ENCODE results near the gene C16orf96. TPM values are rescaled to one million over a fixed set of nuclear protein-coding genes. Genes with fewer than 3 reads are reported as not detected.

Gene C16orf96
- total RNA-seq, 4 donors from 2014 or later = 0.04 to 0.19 (median 0.06) TPM; not detected in 1

GRCh38 chr16:4580250-4580649, 24.1 kb downstream of the C16orf96 start:
- Histone ChIP-seq H3K9me3 (no peaks in the 10 kb centered on the region), H3K4me1 (peaks cover 0 to 9% (median 1%) of the 10 kb centered on the region in 3 donors), H3K27me3 (peaks cover 0 to 3% (median 0%) of the 10 kb centered on the region in 4 donors), H3K36me3 (no peaks in the 10 kb centered on the region), H3K27ac (no peak overlapping the region), H3K4me3 (no peak overlapping the region)
- intact Hi-C loops (cut with DNase I) = no loop called here
- WGBS, 2 donors = 20 to 44% methylated on average over 6 of the region's 6 CpGs
- TF ChIP-seq CTCF (IDR thresholded peaks at IDR 0.05) = no peak
- TF ChIP-seq POLR2A (IDR thresholded peaks at IDR 0.05) = no peak
- no peak for DNase-seq

DNA sequence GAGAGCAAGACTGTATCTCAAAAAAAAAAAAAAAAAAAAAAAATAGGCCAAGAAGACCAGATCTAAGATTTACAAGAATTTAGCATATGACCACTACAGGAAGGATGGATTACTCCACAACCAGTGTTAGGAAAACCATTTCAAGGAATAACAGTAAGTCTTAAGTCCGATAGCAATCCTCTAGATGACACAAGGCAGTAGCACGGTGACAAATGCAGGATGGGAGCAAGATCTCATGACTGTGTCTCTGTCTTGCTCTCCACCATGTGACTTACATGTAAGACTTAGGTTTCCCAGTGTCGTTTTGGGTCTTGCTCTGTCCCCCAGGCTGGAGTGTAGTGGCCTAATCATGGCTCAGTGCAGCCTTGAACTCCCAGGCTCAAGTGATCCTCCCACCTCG, 27.8 kb downstream of the C16orf96 start:
- intact Hi-C loops (cut with DNase I) = no loop called here
- TF ChIP-seq CTCF (IDR thresholded peaks at IDR 0.05) (no peak), POLR2A (IDR thresholded peaks at IDR 0.05) (no peak)
- H3K27ac ChIP-seq = no peak overlapping the region
- no peaks in the 10 kb centered on the region for H3K36me3 ChIP-seq
- H3K4me1 ChIP-seq = peaks cover 0 to 17% (median 5%) of the 10 kb centered on the region in 3 donors
- WGBS, 2 donors = 76 to 85% methylated on average over 4 of the region's 4 CpGs
- no peak overlapping the region for H3K4me3 ChIP-seq
- no peak for DNase-seq
- H3K27me3 ChIP-seq = no peaks in the 10 kb centered on the region
- peaks cover 0 to 8% (median 0%) of the 10 kb centered on the region in 3 donors for H3K9me3 ChIP-seq

DNA sequence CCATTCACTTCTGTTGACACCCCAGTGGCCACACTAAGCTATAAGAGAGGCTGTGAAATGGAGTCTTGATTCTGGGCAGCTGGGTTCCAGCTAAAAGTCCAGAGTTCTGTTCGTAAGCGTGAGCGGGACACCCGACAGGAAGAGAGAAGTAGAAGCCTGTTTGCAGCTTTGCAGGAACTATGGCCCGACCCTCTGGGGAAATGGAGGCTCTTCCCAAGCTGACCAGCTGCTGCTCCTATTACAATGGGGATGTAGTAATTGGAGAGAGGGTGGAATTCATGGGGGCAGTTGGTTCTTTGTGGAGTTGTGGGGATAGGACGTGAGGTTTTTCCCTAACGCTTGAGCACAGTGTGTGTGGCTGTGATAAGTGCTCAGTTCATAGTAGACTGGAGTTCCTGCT, 30.2 kb downstream of the C16orf96 start:
- Histone ChIP-seq H3K9me3 (peaks cover 0 to 8% (median 0%) of the 10 kb centered on the region in 3 donors), H3K36me3 (no peaks in the 10 kb centered on the region), H3K4me1 (peaks cover 0 to 10% (median 5%) of the 10 kb centered on the region in 3 donors), H3K27ac (no peak overlapping the region), H3K4me3 (no peak overlapping the region), H3K27me3 (no peaks in the 10 kb centered on the region)
- WGBS, 2 donors = 76 to 80% methylated on average over 7 of the region's 7 CpGs
- DNase-seq = no peak
- TF ChIP-seq CTCF (IDR thresholded peaks at IDR 0.05) (no peak), POLR2A (IDR thresholded peaks at IDR 0.05) (no peak)
- intact Hi-C loops (cut with DNase I) = no loop called here

DNA sequence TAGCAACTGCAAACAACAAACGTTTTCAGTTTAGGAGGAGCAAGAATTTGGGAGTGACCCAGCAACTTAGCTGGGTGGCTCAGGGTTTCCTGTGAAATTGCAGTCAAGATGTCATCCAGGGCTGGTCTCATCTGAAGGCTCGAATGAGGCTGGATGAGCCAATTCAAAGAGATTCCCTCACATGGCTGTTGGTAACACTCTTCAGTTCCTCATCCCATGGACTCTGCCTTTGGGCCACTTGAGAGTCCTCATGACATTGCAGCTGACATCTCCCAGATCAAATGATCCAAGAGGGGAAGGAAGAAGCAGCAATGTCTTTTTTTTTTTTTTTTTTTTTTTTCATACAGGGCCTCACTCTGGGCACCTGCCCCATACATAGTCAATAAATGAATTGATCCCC, 32.2 kb downstream of the C16orf96 start:
- Histone ChIP-seq H3K4me3 (no peak overlapping the region), H3K9me3 (peaks cover 0 to 8% (median 0%) of the 10 kb centered on the region in 3 donors), H3K27me3 (no peaks in the 10 kb centered on the region), H3K36me3 (no peaks in the 10 kb centered on the region), H3K4me1 (peaks cover 0 to 10% (median 5%) of the 10 kb centered on the region in 3 donors), H3K27ac (no peak overlapping the region)
- intact Hi-C loops (cut with DNase I) = no loop called here
- TF ChIP-seq POLR2A (IDR thresholded peaks at IDR 0.05) = no peak
- no peak for TF ChIP-seq CTCF (IDR thresholded peaks at IDR 0.05)
- DNase-seq = no peak
- WGBS, 2 donors = 53 to 66% methylated on average over 2 of the region's 2 CpGs

- H3K4me1 ChIP-seq = peaks cover 0 to 10% (median 5%) of the 10 kb centered on the region in 3 donors
- H3K4me3 ChIP-seq = no peak overlapping the region
- intact Hi-C loops (cut with DNase I) = no loop called here
- H3K27ac ChIP-seq = no peak overlapping the region
- WGBS, 2 donors = 86 to 94% methylated on average over 4 to 6 of the region's 6 CpGs
- H3K27me3 ChIP-seq = no peaks in the 10 kb centered on the region
- H3K9me3 ChIP-seq = peaks cover 0 to 8% (median 0%) of the 10 kb centered on the region in 3 donors
- no peak for TF ChIP-seq POLR2A (IDR thresholded peaks at IDR 0.05)
- no peak for TF ChIP-seq CTCF (IDR thresholded peaks at IDR 0.05)
- DNase-seq = no peak
- H3K36me3 ChIP-seq = no peaks in the 10 kb centered on the region
Observed at GRCh38 chr16:4588961-4589360, 32.8 kb downstream of the C16orf96 start.
